Pulmonary artery endothelial cell (primary cell): ENCODE measurements around the gene GPC6. TPM values are rescaled to one million over a fixed set of nuclear protein-coding genes. Genes with fewer than 3 reads are reported as not detected.

ENCODE experiments used
- DNase-seq: peaks from one replicate; pipeline ENCODE4 v3.0.0-alpha.2; 2011; ENCODE audit warnings: low read depth, low spot score
- total RNA-seq: library from RNA; depleted of rRNA; stranded (reverse); fragments of >200 nt; gene quantifications from 2 replicates; pipeline ENCODE4 v1.2.3, GENCODE V29; 2014

Gene GPC6
- total RNA-seq, 1 donor from 2014 or later, result under 0.01 TPM

- DNase-seq, result no peak
Measured at GRCh38 chr13:93903909-93904308, 677.3 kb downstream of the GPC6 start.

- no peak for DNase-seq
Measured at GRCh38 chr13:93915269-93915809, 688.7 kb downstream of the GPC6 start.

- no peak for DNase-seq
Measured at GRCh38 chr13:93922063-93922855, 695.7 kb downstream of the GPC6 start.

- DNase-seq, result no peak
Measured at GRCh38 chr13:93925990-93926389, 699.4 kb downstream of the GPC6 start.

- no peak for DNase-seq
Measured at GRCh38 chr13:93926425-93926824, 699.8 kb downstream of the GPC6 start.

GRCh38 chr13:93927431-93927830 lies 700.8 kb downstream of the GPC6 start:
- DNase-seq, result no peak

- DNase-seq, result no peak
Measured at GRCh38 chr13:93932901-93933300, 706.3 kb downstream of the GPC6 start.

- DNase-seq, result no peak
Measured at GRCh38 chr13:93936901-93937300, 710.3 kb downstream of the GPC6 start.

- no peak for DNase-seq
Measured at GRCh38 chr13:93941444-93941843, 714.8 kb downstream of the GPC6 start.

GRCh38 chr13:93942016-93942415 lies 715.4 kb downstream of the GPC6 start:
- DNase-seq, result no peak

GRCh38 chr13:93945621-93946020 lies 719.0 kb downstream of the GPC6 start:
- DNase-seq, result no peak

- DNase-seq, result no peak
Measured at GRCh38 chr13:93946994-93947393, 720.4 kb downstream of the GPC6 start.

GRCh38 chr13:93947651-93948050 lies 721.0 kb downstream of the GPC6 start:
- no peak for DNase-seq

- no peak for DNase-seq
Measured at GRCh38 chr13:93948162-93948922, 721.7 kb downstream of the GPC6 start.

- no peak for DNase-seq
Measured at GRCh38 chr13:93951108-93951507, 724.5 kb downstream of the GPC6 start.

- DNase-seq, result no peak
Measured at GRCh38 chr13:93951951-93952350, 725.3 kb downstream of the GPC6 start.

GRCh38 chr13:93953841-93954240 lies 727.2 kb downstream of the GPC6 start:
- DNase-seq, result no peak

GRCh38 chr13:93955904-93956303 lies 729.3 kb downstream of the GPC6 start:
- no peak for DNase-seq

GRCh38 chr13:93956426-93956825 lies 729.8 kb downstream of the GPC6 start:
- DNase-seq, result no peak

- no peak for DNase-seq
Measured at GRCh38 chr13:93957371-93957770, 730.8 kb downstream of the GPC6 start.

GRCh38 chr13:93959796-93960533 lies 733.4 kb downstream of the GPC6 start:
- no peak for DNase-seq
